Measurements from ENCODE around the gene CTBS. TPM values are rescaled to one million over a fixed set of nuclear protein-coding genes. Genes with fewer than 3 reads are reported as not detected.

Gene CTBS
- total and polyA plus RNA-seq, 2 of the 4 experiments (the other 2 are of a cell fraction), result 5.9 to 12.4 TPM

DNA sequence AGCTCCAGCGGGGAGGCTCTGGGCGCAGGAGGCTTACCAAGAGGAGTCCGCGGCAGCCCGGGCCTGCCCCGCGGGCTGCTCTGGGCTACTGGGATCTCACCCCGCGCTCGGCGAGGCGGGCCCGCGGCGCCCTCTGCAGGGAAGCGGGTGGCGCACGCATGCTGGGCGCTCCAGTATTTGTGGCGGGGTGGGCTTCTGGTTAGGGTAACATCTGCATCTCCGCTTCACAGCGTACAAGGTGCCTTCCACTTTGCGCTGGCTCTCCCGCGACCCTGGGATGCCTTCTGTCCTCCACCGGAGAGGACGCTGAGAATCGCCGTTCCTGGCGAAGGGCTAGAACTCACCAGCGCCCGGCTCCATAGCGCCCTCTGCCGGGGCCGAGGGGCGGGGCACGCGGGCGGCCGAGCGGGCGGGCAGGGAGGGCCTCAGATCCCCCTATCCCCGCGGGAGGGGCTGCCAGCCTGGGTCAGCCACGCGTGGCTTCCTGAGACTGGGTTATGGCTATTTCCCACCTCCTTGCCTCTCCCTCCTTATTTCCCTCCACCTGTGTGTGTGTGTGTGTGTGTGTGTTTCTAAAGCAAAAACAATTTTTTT is 46.6 kb upstream of the CTBS start:
- POLR2A ChIA-PET (ENCODE audit: unreplicated experiment), result no interaction called here
- in situ Hi-C loops (cut with MboI; ENCODE audit: low sequenced_read_pairs) (loop anchor here (25.0 kb wide), 2 partner anchors 316 to 484 kb away; partner anchors contain the start of gene PRKACB), intact Hi-C loops (cut with micrococcal nuclease) (loop anchor here (1.0 to 10.0 kb wide), 7 partner anchors 47 to 314 kb away; partner anchors contain the start of genes CTBS, GNG5, RPF1 and SPATA1), dilution Hi-C loops (cut with HindIII; ENCODE audit: low sequenced_read_pairs, unreplicated experiment) (no loop called here)
- no TSS peak for BruUV-seq (replicated peaks)
- Histone ChIP-seq H3K9ac (ENCODE audit: low read depth, low read length) (peak overlapping the region; percentile 79), H2BK120ac (ENCODE audit: low read depth, low read length) (peak overlapping the region; percentile 97), H2AFZ (replicated peaks; ENCODE audit: low read length, poor library complexity) (peak overlapping the region; percentile 100), H3K27me3 (ENCODE audit: control insufficient read depth, insufficient read depth, low read length) (no peaks in the 10 kb centered on the region), H3K4me2 (ENCODE audit: low read depth, low read length) (peak overlapping the region; percentile 85), H4K5ac (ENCODE audit: low read depth, low read length) (peak overlapping the region; percentile 71), H2BK20ac (ENCODE audit: low read depth, low read length) (peak overlapping the region; percentile 95), H4K20me1 (ENCODE audit: insufficient read depth, low read length) (no peaks in the 10 kb centered on the region), H2BK5ac (ENCODE audit: low read depth, low read length, poor library complexity, severe bottlenecking) (peak overlapping the region; percentile 81), H3K14ac (replicated peaks; ENCODE audit: low read depth, low read length) (peak overlapping the region; percentile 99), H3K9me3 (ENCODE audit: control insufficient read depth, insufficient read depth, low read length) (no peaks in the 10 kb centered on the region), H3K27ac (ENCODE audit: insufficient read depth, low read length) (peak overlapping the region; percentile 77), H2AK9ac (replicated peaks; ENCODE audit: low read depth, low read length, poor library complexity) (peak overlapping the region; percentile 87), H3K4me1 (ENCODE audit: control insufficient read depth, insufficient read depth, low read length) (peaks cover 6% of the 10 kb centered on the region), H4K91ac (ENCODE audit: insufficient read depth, low read depth, low read length) (peak overlapping the region; percentile 89), H4K8ac (ENCODE audit: low read depth in 2 of 2, low read length in 2 of 2) (peak overlapping the region; percentile 38 to 93; a peak in 3 of 4 replicates), H3K4me3 (ENCODE audit: insufficient read depth, low read depth, low read length) (peak overlapping the region; percentile 72), H3K36me3 (ENCODE audit: control insufficient read depth, insufficient read depth, low read length) (no peaks in the 10 kb centered on the region), H3K4ac (ENCODE audit: low read depth, low read length) (peak overlapping the region; percentile 97), H2AK5ac (ENCODE audit: low read depth, low read length) (0 out of 2 replicates have a peak overlapping the region, but pooled peaks have one; percentile 46), H3K18ac (ENCODE audit: low read depth, low read length) (peak overlapping the region; percentile 60), H3K79me1 (ENCODE audit: low read depth in 1 of 2, low read length in 2 of 2) (no peaks in the 10 kb centered on the region), H3K56ac (ENCODE audit: extremely low read depth, insufficient read depth, low read length) (peak overlapping the region; percentile 77; the same call in 1 of the 2 replicates), H2BK15ac (ENCODE audit: low read depth, low read length) (peak overlapping the region; percentile 99; the same call in 2 of the 3 replicates), H3K9me1 (ENCODE audit: insufficient read depth, low read length) (no peaks in the 10 kb centered on the region), H3K23ac (ENCODE audit: low read depth, low read length) (peak overlapping the region; percentile 97)
- TF ChIP-seq CHD1 (IDR thresholded peaks at IDR 0.05; ENCODE audit: low read depth, low read length), result no peak
- TF ChIP-seq MAZ (IDR thresholded peaks at IDR 0.05; ENCODE audit: borderline replicate concordance, low read depth, low read length), result peak; percentile 45; the same call in 1 of the 2 replicates
- peak; percentile 57 for TF ChIP-seq SMC3 (IDR thresholded peaks at IDR 0.05; ENCODE audit: low read depth, low read length)
- TF ChIP-seq, protein P1, sequence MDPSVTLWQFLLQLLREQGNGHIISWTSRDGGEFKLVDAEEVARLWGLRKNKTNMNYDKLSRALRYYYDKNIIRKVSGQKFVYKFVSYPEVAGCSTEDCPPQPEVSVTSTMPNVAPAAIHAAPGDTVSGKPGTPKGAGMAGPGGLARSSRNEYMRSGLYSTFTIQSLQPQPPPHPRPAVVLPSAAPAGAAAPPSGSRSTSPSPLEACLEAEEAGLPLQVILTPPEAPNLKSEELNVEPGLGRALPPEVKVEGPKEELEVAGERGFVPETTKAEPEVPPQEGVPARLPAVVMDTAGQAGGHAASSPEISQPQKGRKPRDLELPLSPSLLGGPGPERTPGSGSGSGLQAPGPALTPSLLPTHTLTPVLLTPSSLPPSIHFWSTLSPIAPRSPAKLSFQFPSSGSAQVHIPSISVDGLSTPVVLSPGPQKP (IDR thresholded peaks at IDR 0.05; ENCODE audit: borderline replicate concordance, low read depth, low read length), result no peak
- TF ChIP-seq, protein P2, sequence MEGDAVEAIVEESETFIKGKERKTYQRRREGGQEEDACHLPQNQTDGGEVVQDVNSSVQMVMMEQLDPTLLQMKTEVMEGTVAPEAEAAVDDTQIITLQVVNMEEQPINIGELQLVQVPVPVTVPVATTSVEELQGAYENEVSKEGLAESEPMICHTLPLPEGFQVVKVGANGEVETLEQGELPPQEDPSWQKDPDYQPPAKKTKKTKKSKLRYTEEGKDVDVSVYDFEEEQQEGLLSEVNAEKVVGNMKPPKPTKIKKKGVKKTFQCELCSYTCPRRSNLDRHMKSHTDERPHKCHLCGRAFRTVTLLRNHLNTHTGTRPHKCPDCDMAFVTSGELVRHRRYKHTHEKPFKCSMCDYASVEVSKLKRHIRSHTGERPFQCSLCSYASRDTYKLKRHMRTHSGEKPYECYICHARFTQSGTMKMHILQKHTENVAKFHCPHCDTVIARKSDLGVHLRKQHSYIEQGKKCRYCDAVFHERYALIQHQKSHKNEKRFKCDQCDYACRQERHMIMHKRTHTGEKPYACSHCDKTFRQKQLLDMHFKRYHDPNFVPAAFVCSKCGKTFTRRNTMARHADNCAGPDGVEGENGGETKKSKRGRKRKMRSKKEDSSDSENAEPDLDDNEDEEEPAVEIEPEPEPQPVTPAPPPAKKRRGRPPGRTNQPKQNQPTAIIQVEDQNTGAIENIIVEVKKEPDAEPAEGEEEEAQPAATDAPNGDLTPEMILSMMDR (conservative IDR thresholded peaks at IDR 0.05; ENCODE audit: low read depth, low read length), result peak; percentile 63
- peak; percentile 49 for TF ChIP-seq RAD21 (IDR thresholded peaks at IDR 0.05; ENCODE audit: low read length)
- ATAC-seq (ENCODE audit: low read depth) (peak; percentile 93), DNase-seq (peak; percentile 57)
- 4% methylated on average over 29 of the region's 46 CpGs; no CpG with 5 or more reads in 1 of the 2 experiments for WGBS, 2 experiments (ENCODE audit: extremely low coverage in 2 of 2, insufficient read length in 1 of 2)
- CTCF ChIA-PET, result interaction anchor here (0.6 to 1.2 kb wide), 5 partner anchors 11 to 183 kb away, joined by 3 to 5 read pairs (median 3); no protein-coding TSS in a partner anchor
